Stomach (tissue), 19 donors: ENCODE measurements around the gene TEKTIP1. TPM values are rescaled to one million over a fixed set of nuclear protein-coding genes. Genes with fewer than 3 reads are reported as not detected.

Experiments used
- DNase-seq, 2 donors: peaks; one replicate each; pipeline versions ENCODE4 v3.0.0 to v3.0.0-alpha.2; 2013 to 2019
- H3K27ac ChIP-seq, 5 donors: fragments of 200-600 bp in 4 of 5; sonication (generic) in 4 of 5; one replicate each; pipeline ENCODE4 v1.5.1; 2013 to 2019; ENCODE audit warnings: mild to moderate bottlenecking in 1 of 5, moderate library complexity in 1 of 5
- H3K27me3 ChIP-seq, 3 donors: fragments of 200-600 bp; sonication (generic); one replicate each; pipeline ENCODE4 v1.5.1; 2017 to 2019; ENCODE audit warnings: mixed run types in 1 of 3
- H3K36me3 ChIP-seq, 4 donors: fragments of 200-600 bp; sonication (generic); 1 replicate in 3 of 4; 2 replicates in 1 of 4; pipeline ENCODE4 v1.5.1; 2016 to 2019
- H3K4me1 ChIP-seq, 4 donors: fragments of 200-600 bp; sonication (generic); one replicate each; pipeline ENCODE4 v1.5.1; 2016 to 2019
- H3K4me3 ChIP-seq, 4 donors: fragments of 200-600 bp; sonication (generic) in 3 of 4; one replicate each; pipeline ENCODE4 v1.5.1; 2016 to 2019; ENCODE audit warnings: mild to moderate bottlenecking in 1 of 4
- H3K9me3 ChIP-seq, 4 donors: fragments of 200-600 bp; sonication (generic); one replicate each; pipeline ENCODE4 v1.5.1; 2016 to 2019
- CTCF ChIP-seq, 7 experiments: fragments of 450-650 bp in 4 of 7; fragments of 200-600 bp in 3 of 7; sonication (generic) in 3 of 7; IDR thresholded peaks; one replicate each; pipeline ENCODE4 v1.5.1; 2016 to 2019; ENCODE audit warnings: antibody characterized with exemption in 7 of 7, control low read depth in 2 of 7, mild to moderate bottlenecking in 1 of 7
- EP300 ChIP-seq: sonication (generic); formaldehyde crosslinking; IDR thresholded peaks from one replicate; pipeline ENCODE4 v1.6.1; 2017; ENCODE audit warnings: antibody characterized with exemption
- POLR2A ChIP-seq, 4 donors: fragments of 450-650 bp; IDR thresholded peaks; one replicate each; pipeline ENCODE4 v1.6.1; 2016; ENCODE audit warnings: antibody characterized with exemption in 4 of 4, control low read depth in 2 of 4, mild to moderate bottlenecking in 1 of 4, moderate library complexity in 1 of 4
- POLR2AphosphoS5 ChIP-seq, 3 donors: sonication (generic); formaldehyde crosslinking; IDR thresholded peaks; one replicate each; pipeline ENCODE4 v1.6.1; 2016; ENCODE audit warnings: antibody characterized with exemption in 3 of 3
- WGBS, 5 donors: extraction: QIAGEN DNeasy Blood & Tissue Kit in 3 of 5; methylation state at CpG; one replicate each; pipeline versions ENCODE4 v1.1.5 to v1.1.7; 2013 to 2018; 5-methylcytosine and 5-hydroxymethylcytosine counted together
- intact Hi-C: fragments of 100-400 bp; cut with DNase I; formaldehyde crosslinking; loops from one replicate; pipeline ENCODE4 v1.15.1; 2023; ENCODE audit warnings: low total_unique reads
- long read RNA-seq, 10 donors: transcript quantifications; one replicate each; lab custom pipeline, GENCODE V29; 2026
- polyA plus RNA-seq, 3 donors: library from polyadenylated mRNA; stranded (reverse); fragments of 200-250 nt; gene quantifications; one replicate each; pipeline ENCODE4 v1.2.3, GENCODE V29; 2013
- total RNA-seq, 5 donors: library from RNA; depleted of rRNA; stranded (reverse); fragments of >200 nt; gene quantifications; one replicate each; pipeline versions ENCODE4 v1.1.0 to v1.2.3, GENCODE V29; 2014 to 2016
- donor health status: healthy with polysubstance abuse.
- donor health status: Bipolar disorder and iron deficiency.
- donor health status: healthy.

The TEKTIP1 gene
- total RNA-seq (not detected), polyA plus RNA-seq (under 1 TPM in 2 of 3 donors, not detected in 1; 0.28 to 1.00 TPM)
- long read RNA-seq, donor 1, result 0 reads
- long read RNA-seq, donor 2, result 0 reads
- long read RNA-seq, donor 3, result 0 reads
- long read RNA-seq, donor 4, result 0 reads
- long read RNA-seq, donor 5, result 0 reads
- long read RNA-seq, donor 6, partial matches to known transcripts, result 6 of 18 reads
- long read RNA-seq, donor 6, other reads (novel, unspliced or antisense), result 12 of 18 reads
- long read RNA-seq, donor 7, result 0 reads
- long read RNA-seq, donor 8, result 0 reads
- long read RNA-seq, donor 9, result 0 reads
- long read RNA-seq, donor 10, result 0 reads

GRCh38 chr19:3538965-3539755 lies at the start of gene TEKTIP1:
TEKTIP1 (plus strand) TSS chr19:3539174; CDS start chr19:3539178, 4 bp downstream.
- intact Hi-C loops, result no loop called here
- no peak within 1 kb of the TSS for H3K4me3 ChIP-seq
- H3K27me3 ChIP-seq, result no peaks in the 10 kb centered on the region
- no peak for TF ChIP-seq POLR2AphosphoS5 (IDR thresholded peaks at IDR 0.05)
- no peak for TF ChIP-seq EP300
- no peak for TF ChIP-seq CTCF (IDR thresholded peaks at IDR 0.05)
- no peak for TF ChIP-seq POLR2A (IDR thresholded peaks at IDR 0.05)
- peak in 1 of 2 donors; percentile 50 for DNase-seq
- H3K36me3 ChIP-seq, result peaks cover 17 to 58% (median 48%) of the 10 kb centered on the region in 4 donors
- no peaks in the 10 kb centered on the region for H3K9me3 ChIP-seq
- peak within 1 kb of the TSS in 1 of 5 donors; percentile 15 for H3K27ac ChIP-seq
- 50 to 66% (median 65%) methylated on average over 22 to 28 of the region's 28 CpGs for WGBS, 5 donors
- peaks cover 4 to 18% (median 12%) of the 10 kb centered on the region in 4 donors for H3K4me1 ChIP-seq

GRCh38 chr19:3491396-3492119 lies 47.4 kb upstream of the TEKTIP1 start:
- no peak for DNase-seq
- WGBS, 5 donors, result 94 to 96% (median 95%) methylated on average over 34 to 55 of the region's 55 CpGs
- H3K36me3 ChIP-seq, result peaks cover 32 to 71% (median 66%) of the 10 kb centered on the region in 4 donors

GRCh38 chr19:3492131-3492839 lies 46.7 kb upstream of the TEKTIP1 start:
- Histone ChIP-seq H3K27me3 (no peaks in the 10 kb centered on the region), H3K27ac (no peak overlapping the region), H3K36me3 (peaks cover 32 to 78% (median 70%) of the 10 kb centered on the region in 4 donors), H3K4me3 (no peak overlapping the region), H3K9me3 (no peaks in the 10 kb centered on the region), H3K4me1 (peaks cover 0 to 6% (median 0%) of the 10 kb centered on the region in 4 donors)
- no peak for DNase-seq
- TF ChIP-seq POLR2AphosphoS5 (IDR thresholded peaks at IDR 0.05) (no peak), CTCF (IDR thresholded peaks at IDR 0.05) (no peak), POLR2A (IDR thresholded peaks at IDR 0.05) (no peak), EP300 (no peak)
- intact Hi-C loops, result no loop called here
- WGBS, 5 donors, result 93 to 97% (median 96%) methylated on average over 8 to 45 of the region's 45 CpGs

More at GRCh38 chr19:3491396-3492119, 47.4 kb upstream of the TEKTIP1 start:
- Histone ChIP-seq H3K9me3 (no peaks in the 10 kb centered on the region), H3K4me3 (no peak overlapping the region), H3K27ac (no peak overlapping the region), H3K4me1 (peaks cover 0 to 6% (median 0%) of the 10 kb centered on the region in 4 donors), H3K27me3 (no peaks in the 10 kb centered on the region)
- TF ChIP-seq CTCF (IDR thresholded peaks at IDR 0.05), result no peak
- TF ChIP-seq POLR2A (IDR thresholded peaks at IDR 0.05), result no peak
- no peak for TF ChIP-seq POLR2AphosphoS5 (IDR thresholded peaks at IDR 0.05)
- no peak for TF ChIP-seq EP300
- intact Hi-C loops, result no loop called here
